Adrenal gland (tissue), 5 donors: Measurements from ENCODE around the gene ZFAND6.

ENCODE experiments used
- POLR2A ChIP-seq, 2 donors: fragments of 450-650 bp; IDR thresholded peaks; one replicate each; pipeline ENCODE4 v1.6.1; 2017; ENCODE audit warnings: antibody characterized with exemption in 2 of 2, mild to moderate bottlenecking in 2 of 2, moderate library complexity in 1 of 2
- TF ChIP-seq, protein P1 (sequence below), 6 experiments: fragments of 450-650 bp in 4 of 6; fragments of 200-600 bp in 2 of 6; sonication (generic) in 1 of 6; IDR thresholded peaks; 1 replicate in 5 of 6; 2 replicates in 1 of 6; pipeline versions ENCODE4 v1.5.1 to v1.8.0; 2016 to 2021; ENCODE audit warnings: antibody characterized with exemption in 6 of 6, mild to moderate bottlenecking in 2 of 6, moderate library complexity in 1 of 6
- donor health status: DM: no; HTN: no; CAD: no.

DNA sequence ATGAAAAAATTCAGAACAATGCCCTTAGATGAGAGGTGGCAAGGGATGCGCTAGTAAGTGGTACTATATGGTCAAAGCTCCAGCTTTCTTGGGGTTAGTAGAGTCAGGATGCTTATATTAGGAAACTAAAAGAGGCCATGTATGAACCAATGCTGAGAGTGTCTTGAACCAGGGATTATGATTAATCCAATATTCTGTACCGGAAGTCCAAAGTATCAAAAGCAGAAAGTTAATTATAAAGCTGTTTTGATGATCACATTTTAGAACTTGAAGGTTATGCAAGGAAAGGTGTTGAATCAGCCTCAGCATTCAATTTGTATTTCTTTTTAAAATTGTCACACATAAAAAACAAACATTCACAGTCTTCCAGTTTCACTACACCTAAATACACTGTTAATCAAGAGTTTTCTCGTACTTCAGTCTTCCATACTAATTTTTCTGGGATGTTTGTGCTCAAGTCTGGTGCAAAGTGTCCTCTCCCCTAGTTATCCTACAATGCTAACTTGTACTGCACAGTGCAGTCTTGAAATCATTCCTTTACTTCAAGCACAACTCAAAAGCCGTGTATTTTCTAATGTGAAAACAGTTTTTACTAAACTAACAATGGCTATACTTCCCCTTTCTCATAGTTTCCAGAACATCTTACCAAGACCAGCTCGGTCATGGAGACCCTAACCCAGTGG, 82.6 kb downstream of the ZFAND6 start:
- TF ChIP-seq, protein P1, sequence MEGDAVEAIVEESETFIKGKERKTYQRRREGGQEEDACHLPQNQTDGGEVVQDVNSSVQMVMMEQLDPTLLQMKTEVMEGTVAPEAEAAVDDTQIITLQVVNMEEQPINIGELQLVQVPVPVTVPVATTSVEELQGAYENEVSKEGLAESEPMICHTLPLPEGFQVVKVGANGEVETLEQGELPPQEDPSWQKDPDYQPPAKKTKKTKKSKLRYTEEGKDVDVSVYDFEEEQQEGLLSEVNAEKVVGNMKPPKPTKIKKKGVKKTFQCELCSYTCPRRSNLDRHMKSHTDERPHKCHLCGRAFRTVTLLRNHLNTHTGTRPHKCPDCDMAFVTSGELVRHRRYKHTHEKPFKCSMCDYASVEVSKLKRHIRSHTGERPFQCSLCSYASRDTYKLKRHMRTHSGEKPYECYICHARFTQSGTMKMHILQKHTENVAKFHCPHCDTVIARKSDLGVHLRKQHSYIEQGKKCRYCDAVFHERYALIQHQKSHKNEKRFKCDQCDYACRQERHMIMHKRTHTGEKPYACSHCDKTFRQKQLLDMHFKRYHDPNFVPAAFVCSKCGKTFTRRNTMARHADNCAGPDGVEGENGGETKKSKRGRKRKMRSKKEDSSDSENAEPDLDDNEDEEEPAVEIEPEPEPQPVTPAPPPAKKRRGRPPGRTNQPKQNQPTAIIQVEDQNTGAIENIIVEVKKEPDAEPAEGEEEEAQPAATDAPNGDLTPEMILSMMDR (IDR thresholded peaks at IDR 0.05), result no peak
- no peak for TF ChIP-seq POLR2A (IDR thresholded peaks at IDR 0.05)
